H1 (cell line): Measurements from ENCODE around the gene ACTG2. TPM values are rescaled to one million over a fixed set of nuclear protein-coding genes. Genes with fewer than 3 reads are reported as not detected.

Source experiments
- CTCF ChIA-PET: fragments of 300-600 bp; sonication (Branson Sonifier 250); formaldehyde crosslinking; loops from one replicate; lab custom pipeline; 2021; ENCODE audit not compliant: partially characterized antibody; lab: Charles Lee
- POLR2A ChIA-PET: fragments of 300-600 bp; sonication (Branson Sonifier 250); formaldehyde crosslinking; loops from one replicate; lab custom pipeline; 2021; ENCODE audit warnings: inconsistent platforms; ENCODE audit not compliant: partially characterized antibody; lab: Charles Lee
- DNase-seq, 2 experiments: peaks; one replicate each; pipeline versions ENCODE4 v3.0.0 to v3.0.0-alpha.2; 2010 to 2022; ENCODE audit warnings: low spot score in 2 of 2, low read depth in 1 of 2, mixed read lengths in 1 of 2
- FAIRE-seq: peaks from 2 replicates; lab custom pipeline; 2011; peaks lifted over from hg19 to GRCh38; lab: Jason Lieb, UNC
- H2AFZ ChIP-seq: 2 replicates; pipeline ENCODE4 v1.8.1; 2012; ENCODE audit warnings: low read length, inconsistent platforms
- H2AK5ac ChIP-seq: 2 replicates; pipeline ENCODE4 v1.6.1; 2013; ENCODE audit warnings: low read depth, low read length
- H2BK120ac ChIP-seq: replicated peaks from 2 replicates; pipeline ENCODE3; 2013; ENCODE audit warnings: low read depth, low read length, inconsistent platforms
- H2BK12ac ChIP-seq: 2 replicates; pipeline ENCODE4 v1.6.1; 2013; ENCODE audit warnings: low read depth, low read length
- H2BK15ac ChIP-seq: 2 replicates; pipeline ENCODE4 v1.6.1; 2013; ENCODE audit warnings: low read length
- H2BK20ac ChIP-seq: 2 replicates; pipeline ENCODE4 v1.6.1; 2013; ENCODE audit warnings: low read length
- H2BK5ac ChIP-seq: 2 replicates; pipeline ENCODE4 v1.6.1; 2013; ENCODE audit warnings: low read depth, low read length
- H3K14ac ChIP-seq: 2 replicates; pipeline ENCODE4 v1.6.1; 2013; ENCODE audit warnings: inconsistent platforms; ENCODE audit not compliant: insufficient read length
- H3K18ac ChIP-seq: 2 replicates; pipeline ENCODE4 v1.6.1; 2013; ENCODE audit warnings: low read length; ENCODE audit errors: extremely low read depth
- H3K23ac ChIP-seq: 2 replicates; pipeline ENCODE4 v1.6.1; 2013; ENCODE audit warnings: inconsistent platforms; ENCODE audit not compliant: insufficient read length
- H3K23me2 ChIP-seq: 2 replicates; pipeline ENCODE4 v1.6.1; 2013; ENCODE audit warnings: low read depth, low read length
- H3K27ac ChIP-seq: 2 replicates; pipeline ENCODE4 v1.6.1; 2011; ENCODE audit warnings: low read depth, low read length, inconsistent platforms
- H3K27me3 ChIP-seq, 4 experiments: replicated peaks in 1 of 4; 1 replicate in 1 of 4; 2 replicates in 3 of 4; pipeline versions ENCODE4 v1.6.1 to v1.8.1; 2011 to 2013; ENCODE audit warnings: low read length in 3 of 4, mild to moderate bottlenecking in 3 of 4, inconsistent platforms in 2 of 4, mixed read lengths in 2 of 4, moderate library complexity in 1 of 4; ENCODE audit not compliant: control insufficient read depth in 3 of 4, insufficient read depth in 3 of 4; ENCODE audit errors: extremely low read depth in 1 of 4
- H3K36me3 ChIP-seq, 4 experiments: 2 replicates each; pipeline versions ENCODE4 v1.6.1 to v1.8.1; 2011 to 2013; ENCODE audit warnings: mild to moderate bottlenecking in 4 of 4, low read length in 3 of 4, moderate library complexity in 2 of 4, control low read depth in 1 of 4, inconsistent platforms in 1 of 4; ENCODE audit not compliant: insufficient read depth in 4 of 4, control insufficient read depth in 2 of 4
- H3K4ac ChIP-seq: replicated peaks from 2 replicates; pipeline ENCODE3; 2013; ENCODE audit warnings: low read length, low read depth, mixed read lengths, inconsistent platforms; ENCODE audit not compliant: insufficient read length
- H3K4me1 ChIP-seq, 4 experiments: replicated peaks in 1 of 4; 1 replicate in 1 of 4; 2 replicates in 3 of 4; pipeline versions ENCODE4 v1.6.1 to v1.8.1; 2011 to 2013; ENCODE audit warnings: low read length in 3 of 4, inconsistent platforms in 2 of 4, mixed read lengths in 1 of 4; ENCODE audit not compliant: insufficient read depth in 4 of 4, control insufficient read depth in 3 of 4
- H3K4me2 ChIP-seq, 2 experiments: 2 replicates each; pipeline versions ENCODE4 v1.6.1 to v1.8.1; 2011 to 2013; ENCODE audit warnings: low read depth in 2 of 2, low read length in 2 of 2, control low read depth in 1 of 2, inconsistent platforms in 1 of 2, mild to moderate bottlenecking in 1 of 2; ENCODE audit not compliant: insufficient read depth in 1 of 2
- H3K4me3 ChIP-seq, 4 experiments: fragments of 200-600, 300-600 bp in 1 of 4; sonication (generic), shearing (Covaris generic), sonication (Bioruptor Twin) in 1 of 4; 2 replicates each; pipeline versions ENCODE4 v1.5.1 to v1.8.1; 2011 to 2016; ENCODE audit warnings: low read length in 4 of 4, low read depth in 3 of 4, control low read depth in 2 of 4, inconsistent platforms in 2 of 4, mild to moderate bottlenecking in 2 of 4, mixed read lengths in 1 of 4, moderate library complexity in 1 of 4; ENCODE audit not compliant: insufficient read depth in 2 of 4; ENCODE audit errors: extremely low read depth in 1 of 4
- H3K56ac ChIP-seq: replicated peaks from 2 replicates; pipeline ENCODE3; 2013; ENCODE audit warnings: low read depth, mild to moderate bottlenecking, mixed read lengths, low read length, inconsistent platforms; ENCODE audit not compliant: insufficient read length
- H3K79me1 ChIP-seq: 2 replicates; pipeline ENCODE4 v1.6.1; 2013; ENCODE audit warnings: low read depth, low read length, control low read depth
- H3K79me2 ChIP-seq, 2 experiments: 2 replicates each; pipeline versions ENCODE4 v1.6.1 to v1.8.1; 2012 to 2013; ENCODE audit warnings: low read length in 2 of 2, mild to moderate bottlenecking in 2 of 2, inconsistent platforms in 1 of 2; ENCODE audit not compliant: insufficient read depth in 2 of 2, control insufficient read depth in 1 of 2
- H3K9ac ChIP-seq, 4 experiments: replicated peaks in 1 of 4; 1 replicate in 1 of 4; 2 replicates in 3 of 4; pipeline versions ENCODE4 v1.6.1 to v1.8.1; 2011 to 2013; ENCODE audit warnings: low read depth in 3 of 4, low read length in 3 of 4, control low read depth in 2 of 4, mild to moderate bottlenecking in 2 of 4, moderate library complexity in 2 of 4, inconsistent platforms in 1 of 4; ENCODE audit errors: extremely low read depth in 1 of 4
- H3K9me3 ChIP-seq, 2 experiments: 2 replicates each; pipeline versions ENCODE4 v1.6.1 to v1.8.1; 2012 to 2013; ENCODE audit warnings: mild to moderate bottlenecking in 2 of 2, moderate library complexity in 2 of 2, control low read depth in 1 of 2, inconsistent platforms in 1 of 2, low read depth in 1 of 2, low read length in 1 of 2, mixed read lengths in 1 of 2; ENCODE audit not compliant: insufficient read depth in 2 of 2
- H4K20me1 ChIP-seq, 2 experiments: replicated peaks in 1 of 2; 2 replicates each; pipeline versions ENCODE3 to v1.8.1; 2011 to 2013; ENCODE audit warnings: inconsistent platforms in 2 of 2, low read length in 2 of 2, mild to moderate bottlenecking in 1 of 2; ENCODE audit not compliant: insufficient read depth in 2 of 2, control insufficient read depth in 1 of 2
- H4K5ac ChIP-seq: 2 replicates; pipeline ENCODE4 v1.6.1; 2013; ENCODE audit warnings: low read length, low read depth, mixed read lengths, inconsistent platforms; ENCODE audit not compliant: insufficient read length
- H4K8ac ChIP-seq: 2 replicates; pipeline ENCODE4 v1.8.0; 2013; ENCODE audit warnings: mild to moderate bottlenecking, moderate library complexity, low read length, inconsistent platforms; ENCODE audit not compliant: insufficient read depth; ENCODE audit errors: extremely low read depth
- H4K91ac ChIP-seq: replicated peaks from 2 replicates; pipeline ENCODE3; 2013; ENCODE audit warnings: low read length, mixed read lengths, inconsistent platforms; ENCODE audit not compliant: insufficient read length
- ASH2L ChIP-seq: fragments of 200-600, 300-600 bp; sonication (generic); IDR thresholded peaks from one replicate; pipeline ENCODE4 v1.7.1; 2017; ENCODE audit warnings: low read length
- GTF2F1 ChIP-seq: IDR thresholded peaks from 2 replicates; pipeline ENCODE4 v1.6.1; 2012; ENCODE audit warnings: low read depth, low read length, improper control_type of control experiment, borderline replicate concordance
- TEAD4 ChIP-seq: IDR thresholded peaks from 2 replicates; pipeline ENCODE4 v1.6.1; 2012; ENCODE audit warnings: low read depth, low read length, inconsistent platforms, mixed read lengths
- WGBS, 2 experiments: shearing (Covaris generic) in 1 of 2; methylation state at CpG; one replicate each; pipeline versions ENCODE4 v1.1.6 to v1.1.7; 2013 to 2015; ENCODE audit warnings: low lambda C conversion rate in 2 of 2, mixed read lengths in 2 of 2, inconsistent platforms in 1 of 2, low coverage in 1 of 2, missing lambda C conversion rate in 1 of 2; ENCODE audit not compliant: insufficient replicate concordance in 2 of 2, insufficient coverage in 1 of 2, insufficient read length in 1 of 2; ENCODE audit errors: extremely low coverage in 1 of 2, missing lambda C conversion rate in 1 of 2; 5-methylcytosine and 5-hydroxymethylcytosine counted together
- polyA plus RNA-seq, 7 experiments: library from polyadenylated mRNA; depleted of rRNA in 3 of 7; stranded (reverse) in 5 of 7; unstranded in 2 of 7; fragments of >200 nt in 5 of 7; fragments of 200-250 nt in 2 of 7; gene quantifications; 1 replicate in 5 of 7; 2 replicates in 1 of 7; 4 replicates in 1 of 7; pipeline versions ENCODE4 v1.2.1 to v1.2.3, GENCODE V29; 2011 to 2013; ENCODE audit warnings: missing spikeins in 2 of 7, mixed read lengths in 2 of 7
- total RNA-seq: library from RNA; stranded (reverse); fragmentation: NEBNext Ultra II Directional; extraction: Animal tissue kit (Norgen Biotek cat#: 25700); gene quantifications from 2 replicates; pipeline ENCODE4 v1.2.1, GENCODE V29; 2021
- TF ChIP-seq, protein P1 (sequence below): IDR thresholded peaks from 2 replicates; pipeline ENCODE4 v1.6.1; 2012; ENCODE audit warnings: low read length, inconsistent platforms

The ACTG2 gene
- total and polyA plus RNA-seq, 2 of the 8 experiments (the other 6 are each of a cell fraction or from before 2014, with no cell fraction given): 6.2 to 13.7 TPM

DNA sequence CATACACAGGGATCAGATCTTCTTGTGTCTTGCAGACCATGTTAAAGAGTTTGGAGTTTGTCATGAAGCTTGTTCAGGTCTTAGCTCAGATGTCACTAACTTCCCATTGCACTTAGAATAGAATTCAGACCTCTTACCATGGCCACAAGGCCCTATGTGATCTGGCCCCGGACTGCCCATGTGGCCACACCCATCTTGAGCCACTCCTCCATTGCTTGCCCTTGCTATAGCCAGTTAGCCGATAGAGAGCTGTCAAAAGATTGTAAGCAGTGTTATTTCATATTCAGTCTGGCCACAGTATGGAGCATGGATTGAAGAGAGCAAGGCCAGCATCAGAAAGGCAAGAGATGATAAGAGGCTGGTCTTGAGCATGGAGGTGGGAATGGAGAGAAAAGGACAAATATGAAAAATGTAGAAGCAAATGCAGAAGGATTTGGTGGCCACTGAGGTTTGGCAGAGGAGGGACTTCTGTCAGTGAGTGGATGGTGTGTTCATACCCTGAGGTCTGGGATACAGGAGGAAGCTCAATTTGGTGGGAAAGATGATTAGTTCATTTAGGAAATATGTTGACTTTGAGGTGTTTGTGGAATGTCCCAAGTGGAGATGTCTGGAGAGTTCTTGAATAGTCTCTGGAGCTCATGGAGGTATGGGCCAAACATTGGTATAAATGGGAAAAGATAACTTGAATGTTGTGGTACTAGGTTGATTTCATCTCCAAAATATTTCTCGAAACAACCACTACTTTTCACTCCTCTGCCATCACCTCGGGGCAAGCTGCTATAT lies 44.5 kb downstream of the ACTG2 start:
- Histone ChIP-seq H4K20me1 (peaks cover 10 to 15% of the 10 kb centered on the region in 2 experiments), H4K5ac (no peak overlapping the region), H4K91ac (no peak overlapping the region), H3K18ac (no peak overlapping the region), H2BK5ac (no peak overlapping the region), H2AFZ (no peak overlapping the region), H3K23me2 (no peaks in the 10 kb centered on the region; the same call in 1 of the 2 replicates), H3K4ac (no peak overlapping the region), H3K14ac (no peak overlapping the region), H3K56ac (no peak overlapping the region), H3K23ac (no peak overlapping the region), H3K4me2 (no peak overlapping the region), H3K27ac (no peak overlapping the region), H3K9me3 (no peaks in the 10 kb centered on the region), H2BK120ac (no peak overlapping the region), H4K8ac (no peak overlapping the region), H3K4me3 (no peak overlapping the region), H3K9ac (no peak overlapping the region), H3K36me3 (peaks cover 0 to 16% (median 5%) of the 10 kb centered on the region in 4 experiments; a peak in 5 of 8 replicates), H2BK12ac (no peak overlapping the region), H3K79me2 (peaks cover 13 to 94% of the 10 kb centered on the region in 2 experiments), H3K79me1 (peaks cover 12% of the 10 kb centered on the region), H2AK5ac (no peak overlapping the region), H3K27me3 (no peaks in the 10 kb centered on the region), H3K4me1 (no peaks in the 10 kb centered on the region), H2BK20ac (no peak overlapping the region), H2BK15ac (no peak overlapping the region)
- 89% methylated on average over 4 of the region's 4 CpGs; no CpG with 5 or more reads in 1 of the 2 experiments for WGBS, 2 experiments
- DNase-seq: no peak
- FAIRE-seq: no peak
- POLR2A ChIA-PET: interaction anchor here (1.1 to 1.6 kb wide), 4 partner anchors 8 to 64 kb away, joined by 3 to 6 read pairs (median 4); partner anchors contain the start of genes DGUOK and TET3
- TF ChIP-seq GTF2F1: no peak
- TF ChIP-seq, protein P1, sequence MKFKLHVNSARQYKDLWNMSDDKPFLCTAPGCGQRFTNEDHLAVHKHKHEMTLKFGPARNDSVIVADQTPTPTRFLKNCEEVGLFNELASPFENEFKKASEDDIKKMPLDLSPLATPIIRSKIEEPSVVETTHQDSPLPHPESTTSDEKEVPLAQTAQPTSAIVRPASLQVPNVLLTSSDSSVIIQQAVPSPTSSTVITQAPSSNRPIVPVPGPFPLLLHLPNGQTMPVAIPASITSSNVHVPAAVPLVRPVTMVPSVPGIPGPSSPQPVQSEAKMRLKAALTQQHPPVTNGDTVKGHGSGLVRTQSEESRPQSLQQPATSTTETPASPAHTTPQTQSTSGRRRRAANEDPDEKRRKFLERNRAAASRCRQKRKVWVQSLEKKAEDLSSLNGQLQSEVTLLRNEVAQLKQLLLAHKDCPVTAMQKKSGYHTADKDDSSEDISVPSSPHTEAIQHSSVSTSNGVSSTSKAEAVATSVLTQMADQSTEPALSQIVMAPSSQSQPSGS: no peak
- TF ChIP-seq ASH2L: no peak
- no peak for TF ChIP-seq TEAD4
- CTCF ChIA-PET: interaction anchor here (0.7 to 2.2 kb wide), 10 partner anchors 10 to 183 kb away, joined by 3 to 9 read pairs (median 3); partner anchors contain the start of gene DGUOK
